Stimulated activated CD8-positive, alpha-beta memory T cell treated with anti-CD3 and anti-CD28 coated beads, Interleukin-4, amount 100 ng/mL, for 24 hours (primary cell): ENCODE data around the gene DPY30.
"Not testable (repeated sequence)": the region's sequence is repeated elsewhere in the genome, so short reads cannot be mapped to it uniquely, and the experiment has no call there.

Experiments
- DNase-seq: peaks from one replicate; pipeline ENCODE4 v3.0.0-alpha.2; 2020; ENCODE audit warnings: low read depth

Gene DPY30

DNA sequence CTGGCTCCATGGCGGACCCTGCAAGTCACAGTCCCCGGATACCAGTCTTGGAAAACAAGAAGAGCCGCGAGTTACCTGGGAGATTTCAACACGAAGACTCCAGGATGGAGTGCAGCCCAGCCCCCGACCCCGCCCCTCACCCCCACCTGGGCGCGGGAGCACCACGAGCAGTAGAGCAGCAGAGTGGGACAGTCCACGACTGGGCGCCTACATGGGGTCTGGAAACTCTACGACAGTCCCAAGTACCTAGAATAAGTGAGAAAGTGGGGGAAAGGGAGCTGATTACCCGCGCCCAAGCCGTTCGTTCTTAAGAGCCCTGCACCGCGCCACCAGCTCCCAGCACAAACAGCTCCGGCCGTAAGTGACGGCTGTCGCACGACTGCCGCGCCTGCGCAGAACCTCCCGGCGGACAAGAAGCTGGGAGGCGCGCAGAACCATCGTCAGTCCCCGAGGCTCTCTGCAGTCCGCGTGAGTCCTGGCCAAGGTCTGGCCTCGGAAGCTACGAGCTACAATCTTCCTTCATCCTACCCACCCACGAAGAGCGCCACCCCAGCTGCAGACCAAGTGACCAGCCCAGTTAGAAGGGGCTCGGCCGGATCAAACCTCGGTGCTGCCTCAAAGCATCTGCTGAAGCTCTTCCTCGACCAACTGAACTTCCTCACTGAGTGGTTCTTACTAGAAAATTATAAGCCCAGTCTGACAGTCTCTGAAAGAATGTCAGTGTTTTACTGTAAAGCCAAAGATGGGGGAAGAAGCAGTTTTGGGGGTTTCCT, at the start of gene DPY30:
TSS of gene DPY30 (minus strand) at position 359 of the 773 bp plus-strand sequence. CDS start at position 10, 349 bp downstream.
- DNase-seq, result peak; percentile 87

DNA sequence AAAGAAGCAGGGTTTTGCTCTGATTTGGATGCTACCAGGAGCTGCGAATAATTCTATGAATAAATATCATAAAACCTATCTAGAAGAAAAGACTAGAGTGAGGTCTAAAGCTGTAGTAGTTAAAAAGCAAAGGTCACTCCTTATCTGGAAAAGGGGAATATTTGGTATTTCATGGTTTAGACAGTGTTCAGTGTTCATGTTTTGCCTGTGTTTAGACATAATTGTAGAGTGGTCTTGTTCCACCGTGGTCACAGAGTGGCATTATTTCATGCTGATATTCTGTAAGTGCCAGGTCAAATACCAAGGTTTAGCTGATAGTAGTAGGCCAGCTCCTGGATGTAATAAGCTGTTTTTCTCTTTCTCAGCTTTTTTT, 34.5 kb upstream of the DPY30 start:
- DNase-seq, result no peak

DNA sequence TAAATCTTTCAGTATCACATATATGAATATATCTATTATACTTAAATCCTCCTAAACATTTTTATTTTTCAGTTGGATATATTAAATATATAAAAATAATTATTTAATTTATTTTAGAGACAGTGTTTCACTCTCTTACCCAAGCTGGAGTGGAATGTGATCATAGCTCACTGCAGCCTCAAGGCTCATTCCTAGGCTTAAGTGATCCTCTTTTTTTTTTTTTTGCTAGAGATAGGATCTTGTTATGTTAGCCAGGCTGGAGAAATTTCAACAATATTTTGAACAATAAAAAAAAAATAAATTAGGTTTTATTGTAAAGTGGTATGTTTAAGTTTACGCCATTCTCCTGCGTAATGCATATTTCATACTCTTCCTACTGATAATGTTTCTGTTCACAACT, 27.9 kb upstream of the DPY30 start:
- DNase-seq, result no peak

DNA sequence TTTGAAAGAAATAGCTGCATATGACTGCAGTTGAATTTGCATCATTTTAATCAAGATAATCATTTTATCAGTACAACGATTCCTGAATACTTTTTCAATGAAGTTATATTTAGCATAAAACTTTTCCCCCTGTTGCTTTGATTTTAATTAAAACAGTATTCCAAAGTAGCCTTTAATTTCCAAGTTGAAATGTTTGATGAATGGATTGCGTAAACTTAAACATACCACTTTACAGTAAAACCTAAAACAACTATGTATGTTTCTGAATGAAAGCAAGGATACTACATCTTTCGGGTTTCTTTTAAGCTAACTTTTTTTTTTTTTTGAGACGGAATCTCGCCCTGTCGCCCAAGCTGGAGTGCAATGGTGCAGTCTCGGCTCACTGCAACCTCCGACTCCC, 25.1 kb upstream of the DPY30 start:
- no peak for DNase-seq

DNA sequence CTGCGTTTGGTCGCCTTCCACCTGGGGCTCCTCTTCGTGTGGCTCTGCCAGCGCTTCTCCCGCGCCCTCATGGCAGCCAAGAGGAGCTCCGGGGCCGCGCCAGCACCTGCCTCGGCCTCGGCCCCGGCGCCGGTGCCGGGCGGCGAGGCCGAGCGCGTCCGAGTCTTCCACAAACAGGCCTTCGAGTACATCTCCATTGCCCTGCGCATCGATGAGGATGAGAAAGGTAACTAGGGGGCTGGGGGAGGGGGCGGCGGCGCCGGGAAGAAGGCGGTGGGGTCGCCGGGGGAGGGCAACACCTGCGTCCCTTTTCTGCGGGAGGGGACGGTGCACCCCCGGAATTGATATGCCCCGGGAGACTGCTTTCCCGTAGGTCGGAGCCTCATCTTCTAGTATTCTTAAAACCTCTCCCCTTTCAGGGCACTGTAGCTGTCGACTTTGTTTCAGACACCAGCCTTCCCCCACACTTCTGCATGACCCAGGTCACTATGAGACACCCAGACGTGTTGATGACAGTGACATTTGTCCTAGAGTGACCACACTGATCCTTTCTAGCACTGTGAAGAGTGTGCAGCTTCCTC, 24.5 kb upstream of the DPY30 start:
- no peak for DNase-seq

DNA sequence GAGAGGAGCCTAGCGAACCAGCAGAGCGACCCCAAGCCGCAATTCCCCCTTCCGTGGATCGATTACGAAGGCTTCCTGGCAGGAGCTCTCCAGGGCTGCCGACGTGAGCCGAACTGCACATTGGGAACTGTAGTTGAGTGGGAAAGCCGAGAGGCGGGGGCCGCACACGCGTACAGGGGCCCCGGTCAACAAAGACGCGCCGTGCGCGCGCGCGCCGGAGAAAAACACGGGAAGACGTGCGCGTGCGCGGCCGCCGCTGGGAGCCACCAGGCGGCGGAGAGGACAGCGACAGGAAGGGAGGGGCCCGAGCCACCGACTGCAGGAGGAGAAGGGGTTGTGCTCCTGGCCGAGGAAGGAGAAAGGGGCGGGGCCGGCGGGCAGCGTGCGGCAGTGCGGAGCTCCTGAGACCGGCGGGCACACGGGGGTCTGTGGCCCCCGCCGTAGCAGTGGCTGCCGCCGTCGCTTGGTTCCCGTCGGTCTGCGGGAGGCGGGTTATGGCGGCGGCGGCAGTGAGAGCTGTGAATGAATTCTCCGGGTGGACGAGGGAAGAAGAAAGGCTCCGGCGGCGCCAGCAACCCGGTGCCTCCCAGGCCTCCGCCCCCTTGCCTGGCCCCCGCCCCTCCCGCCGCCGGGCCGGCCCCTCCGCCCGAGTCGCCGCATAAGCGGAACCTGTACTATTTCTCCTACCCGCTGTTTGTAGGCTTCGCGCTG, 23.9 kb upstream of the DPY30 start, which contains the start of gene SPAST:
TSS of gene SPAST (plus strand) at position 247 of the 711 bp plus-strand sequence. CDS start at position 523, 276 bp downstream.
- DNase-seq, result peak; percentile 97

DNA sequence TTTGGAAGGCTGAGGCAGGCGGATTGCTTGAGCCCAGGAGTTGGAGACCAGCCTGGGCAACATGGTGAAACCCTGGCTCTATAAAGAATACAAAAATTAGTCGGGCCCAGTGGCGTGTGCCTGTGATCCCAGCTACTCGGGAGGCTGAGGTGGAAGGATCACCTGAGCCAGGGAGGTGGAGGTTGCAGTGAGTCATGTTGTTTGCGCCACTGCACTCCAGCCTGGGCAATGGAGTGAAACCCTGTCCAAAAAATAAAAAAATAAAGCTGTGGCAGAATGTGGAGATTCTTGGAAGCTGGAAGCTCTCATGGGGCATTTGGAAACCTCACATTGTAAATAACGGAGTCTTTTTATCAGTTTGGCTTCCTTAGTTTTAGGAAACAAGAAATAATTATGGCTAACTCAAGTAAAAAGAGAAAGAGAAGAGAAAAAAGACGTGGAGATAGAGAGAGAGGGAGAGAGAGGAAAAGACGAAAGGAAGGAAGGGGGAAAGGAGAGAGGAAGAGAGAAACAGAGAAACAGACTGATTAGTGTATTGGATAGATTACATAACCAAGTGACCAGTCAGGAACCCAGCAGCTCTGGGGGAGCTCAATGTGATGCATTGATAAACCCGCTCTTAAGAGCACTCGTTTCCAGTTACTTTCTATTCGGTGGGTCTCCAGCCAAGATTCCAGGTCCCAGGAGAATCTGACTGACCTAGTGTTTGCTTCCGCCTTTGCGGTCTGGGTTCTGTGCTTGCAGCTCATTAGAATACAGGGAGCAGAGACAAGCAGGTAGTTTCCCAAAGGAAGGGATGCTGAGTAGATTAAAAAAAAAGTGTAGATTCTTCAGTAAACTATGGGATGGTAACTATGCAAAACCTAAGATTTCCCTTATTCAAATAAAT, 22.6 kb upstream of the DPY30 start:
- DNase-seq, result no peak

DNA sequence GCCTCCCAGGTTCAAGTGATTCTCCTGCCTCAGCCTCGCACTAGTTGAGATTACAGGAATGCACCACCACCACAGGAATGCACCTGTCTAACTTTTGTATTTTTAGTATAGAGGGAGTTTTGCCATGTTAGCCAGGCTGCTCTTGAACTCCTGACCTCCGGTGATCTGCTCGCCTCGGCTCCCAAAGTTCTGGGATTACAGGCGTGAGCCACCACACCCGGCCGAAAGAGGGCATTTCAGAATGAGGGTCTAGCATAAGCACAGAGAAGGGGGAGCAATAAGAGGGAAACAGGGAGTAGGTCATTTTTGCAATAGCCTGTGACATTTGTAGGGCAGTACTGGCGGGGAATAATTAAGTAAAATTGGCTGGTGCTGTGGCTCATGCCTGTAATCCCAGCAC, 21.8 kb upstream of the DPY30 start:
- no peak for DNase-seq

DNA sequence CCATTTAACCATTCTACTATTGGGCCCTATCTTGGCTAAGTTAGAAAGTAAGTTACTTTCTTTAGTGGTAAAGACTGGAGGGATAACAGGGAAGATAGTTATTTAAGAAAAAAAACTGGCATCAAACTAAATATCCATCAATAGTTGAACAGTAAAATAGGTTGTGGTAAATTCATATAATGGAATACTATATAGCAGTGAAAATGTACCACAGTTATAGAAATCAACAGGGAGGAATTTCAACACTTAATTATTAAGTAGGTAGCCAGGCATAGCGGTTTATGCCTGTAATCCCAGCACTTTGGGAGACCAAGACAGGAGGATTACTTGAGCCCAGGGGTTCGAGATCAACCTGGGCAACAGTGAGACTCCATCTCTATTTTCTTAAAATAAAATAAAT, 20.7 kb upstream of the DPY30 start:
- no peak for DNase-seq

DNA sequence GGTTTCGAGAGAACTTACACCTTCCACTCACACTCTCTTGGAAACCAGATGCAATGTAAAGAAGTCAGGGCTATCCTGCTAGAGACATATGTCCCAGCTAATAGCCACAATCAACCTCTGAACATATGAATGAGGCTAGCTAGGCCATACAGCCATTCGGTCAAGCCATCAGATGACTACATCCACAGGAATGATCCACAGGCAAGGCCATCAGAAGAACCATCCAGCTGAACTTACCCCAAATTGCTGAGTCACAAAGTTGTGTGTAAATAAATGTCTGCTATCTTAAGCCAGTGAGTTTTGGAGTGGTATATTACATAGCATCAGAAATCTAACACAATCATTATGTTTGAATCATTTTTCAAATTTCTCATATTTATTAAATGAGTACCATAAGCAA, 18.5 kb upstream of the DPY30 start:
- no peak for DNase-seq

DNA sequence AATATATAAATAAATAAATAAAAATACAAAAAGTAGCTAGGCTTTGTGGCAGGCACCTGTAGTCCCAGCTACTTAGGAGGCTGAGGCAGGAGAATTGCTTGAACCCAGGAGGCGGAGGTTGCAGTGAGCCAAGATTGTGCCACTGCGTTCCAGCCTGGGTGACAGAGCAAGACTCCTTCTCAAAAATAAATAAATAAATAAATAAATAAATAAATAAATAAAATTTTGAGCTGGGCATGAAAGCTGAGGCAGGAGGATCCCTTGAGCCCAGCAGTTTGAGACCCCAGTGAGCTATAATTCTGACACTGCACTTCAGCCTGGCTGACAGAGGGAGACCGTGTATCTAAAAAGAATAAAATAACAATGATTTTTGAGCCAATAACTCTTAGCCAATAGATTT, 15.0 kb upstream of the DPY30 start:
- DNase-seq, result not testable (repeated sequence)

DNA sequence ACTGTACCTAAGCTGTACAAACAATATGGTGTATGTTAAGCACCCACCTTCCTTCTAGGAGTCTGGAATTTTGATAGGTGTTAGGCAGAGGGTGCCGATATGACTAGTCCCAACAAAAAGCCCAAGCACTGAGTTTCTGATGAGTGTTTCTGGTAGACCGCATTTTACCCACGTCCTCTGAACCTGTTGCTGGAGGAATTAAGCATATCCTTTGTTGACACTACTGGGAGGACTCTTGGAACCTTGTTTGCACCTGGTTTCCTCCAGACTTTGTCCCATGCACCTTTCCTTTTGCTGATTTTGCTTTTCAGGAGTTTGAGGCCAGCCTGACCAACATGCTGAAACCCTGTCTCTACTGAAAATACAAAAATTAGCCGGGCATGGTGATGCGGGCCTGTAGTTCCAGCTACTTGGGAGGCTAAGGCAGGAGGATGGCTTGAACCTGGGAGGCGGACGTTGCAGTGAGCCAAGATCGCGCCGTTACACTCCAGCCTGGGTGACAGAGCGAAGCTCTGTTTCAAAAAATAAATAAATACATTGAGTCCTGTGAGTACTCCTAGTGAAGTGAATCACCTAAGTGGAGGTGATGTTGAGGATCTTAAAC, 12.3 kb upstream of the DPY30 start:
- DNase-seq, result no peak

DNA sequence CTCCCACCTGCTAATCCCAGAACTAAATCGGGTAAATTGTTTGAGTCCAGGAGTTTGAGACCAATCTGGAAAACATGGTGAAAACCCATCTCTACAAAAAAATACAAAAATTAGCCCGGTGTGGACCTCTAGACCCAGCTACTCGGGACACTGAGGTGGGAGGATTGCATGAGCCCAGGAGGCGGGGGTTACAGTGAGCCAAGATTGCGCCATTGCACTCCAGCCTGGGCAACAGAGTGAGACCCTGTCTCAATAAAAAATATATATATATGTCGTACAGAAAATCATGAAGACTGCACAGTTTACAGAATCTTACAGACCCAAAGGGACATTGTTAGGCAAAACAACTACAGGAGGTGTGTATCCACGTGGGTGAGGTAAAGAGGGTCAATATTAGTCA, 4.0 kb upstream of the DPY30 start:
- DNase-seq, result no peak

DNA sequence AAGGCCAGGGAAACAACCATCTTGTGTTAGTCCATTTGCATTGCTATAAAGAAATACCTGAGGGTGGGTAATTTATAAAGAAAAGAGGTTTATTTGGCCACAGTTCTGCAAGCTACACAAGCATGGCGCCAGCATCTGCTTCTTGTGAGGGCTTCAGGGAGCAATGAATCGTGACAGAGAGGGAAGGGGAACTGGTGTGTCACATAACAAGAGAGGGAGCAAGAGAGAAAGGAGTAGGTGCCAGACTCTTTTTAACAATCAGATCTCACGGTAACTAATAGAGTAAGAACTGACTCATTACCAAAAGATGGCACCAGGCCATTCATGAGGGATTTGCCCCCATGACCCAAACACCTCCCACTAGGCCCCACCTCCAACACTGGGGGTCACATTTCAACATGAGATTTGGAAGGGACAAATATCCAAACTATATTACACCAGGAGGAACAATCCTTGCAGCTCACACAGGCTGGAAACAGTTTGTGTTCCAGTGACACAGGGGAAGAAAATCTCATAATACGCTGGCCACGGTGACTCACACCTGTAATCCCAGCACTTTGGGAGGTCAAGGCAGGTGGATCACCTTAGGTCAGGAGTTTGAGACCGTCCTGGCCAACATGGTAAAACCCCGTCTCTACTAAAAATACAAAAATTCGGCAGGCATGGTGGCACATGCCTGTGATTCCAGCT, 5.3 kb downstream of the DPY30 start:
- not testable (repeated sequence) for DNase-seq

DNA sequence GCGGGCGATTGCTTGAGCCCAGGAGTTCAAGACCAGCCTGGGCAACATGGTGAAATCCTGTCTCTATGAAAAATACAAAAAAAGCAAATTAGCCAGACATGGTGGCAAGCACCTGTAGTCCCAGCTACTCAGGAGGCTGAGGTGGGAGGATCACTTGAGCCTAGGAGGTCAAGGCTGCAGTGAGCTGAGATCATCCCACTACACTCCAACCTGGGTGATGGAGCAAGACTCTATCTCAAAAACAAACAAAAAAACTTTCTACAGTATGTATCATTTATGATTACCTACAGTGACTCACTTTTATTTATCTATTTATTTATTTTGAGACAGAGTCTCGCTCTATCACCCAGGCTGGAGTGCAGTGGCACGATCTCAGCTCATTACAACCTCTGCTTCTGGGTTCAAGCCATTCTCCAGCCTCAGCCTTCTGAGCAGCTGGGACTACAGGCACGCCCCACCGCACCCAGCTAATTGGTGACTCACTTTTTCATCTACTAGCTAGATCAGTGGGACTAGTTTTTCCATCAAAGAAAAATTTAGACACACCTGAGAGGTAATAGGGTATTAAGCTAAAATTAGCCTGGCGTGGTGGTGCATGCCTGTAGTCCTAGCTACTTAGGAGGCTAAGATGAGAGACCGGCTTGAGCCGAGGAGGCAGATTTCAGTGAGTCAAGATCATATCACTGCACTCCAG, 20.7 kb downstream of the DPY30 start:
- DNase-seq, result not testable (repeated sequence)

DNA sequence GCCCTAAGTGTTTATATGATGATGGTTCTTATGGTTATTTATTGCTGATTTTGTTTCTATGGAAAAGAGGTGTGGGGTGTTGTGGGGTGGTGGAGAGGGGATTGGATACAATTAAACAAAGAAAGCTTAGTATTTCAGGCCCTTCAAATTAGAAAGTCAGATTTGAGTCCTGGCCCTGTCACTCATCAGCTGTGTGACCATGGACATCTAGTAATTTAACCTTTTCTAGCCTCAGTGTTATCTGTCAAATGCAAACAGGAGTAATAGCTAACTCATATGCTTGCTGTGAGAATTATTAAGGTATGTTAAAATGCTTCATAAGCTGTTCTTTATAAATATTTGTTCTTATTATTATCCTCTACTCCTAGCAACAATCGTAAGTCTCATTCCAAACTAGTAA, 26.7 kb downstream of the DPY30 start:
- no peak for DNase-seq

DNA sequence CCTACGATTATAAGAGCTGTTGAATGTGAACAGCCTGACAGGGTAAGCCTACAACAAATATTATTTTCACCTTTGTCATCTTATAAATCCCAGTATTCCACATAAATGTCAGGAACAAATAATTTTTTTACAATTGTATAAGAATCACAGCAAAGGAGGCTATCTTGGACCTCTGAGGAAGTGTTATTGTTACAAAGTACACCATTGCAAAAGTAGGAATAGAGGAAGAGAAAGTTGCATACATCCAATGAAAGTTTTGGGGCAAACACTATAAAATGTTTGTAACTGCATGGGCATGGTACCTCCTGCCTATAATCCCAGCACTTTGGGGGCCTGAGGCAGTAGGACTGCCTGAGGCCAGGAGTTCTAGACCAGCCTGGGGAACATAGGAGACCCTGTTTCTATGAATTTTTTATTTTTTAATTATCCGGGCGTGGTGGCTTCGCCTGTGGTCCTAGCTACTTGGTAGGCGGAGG, 28.1 kb downstream of the DPY30 start:
- DNase-seq, result no peak

DNA sequence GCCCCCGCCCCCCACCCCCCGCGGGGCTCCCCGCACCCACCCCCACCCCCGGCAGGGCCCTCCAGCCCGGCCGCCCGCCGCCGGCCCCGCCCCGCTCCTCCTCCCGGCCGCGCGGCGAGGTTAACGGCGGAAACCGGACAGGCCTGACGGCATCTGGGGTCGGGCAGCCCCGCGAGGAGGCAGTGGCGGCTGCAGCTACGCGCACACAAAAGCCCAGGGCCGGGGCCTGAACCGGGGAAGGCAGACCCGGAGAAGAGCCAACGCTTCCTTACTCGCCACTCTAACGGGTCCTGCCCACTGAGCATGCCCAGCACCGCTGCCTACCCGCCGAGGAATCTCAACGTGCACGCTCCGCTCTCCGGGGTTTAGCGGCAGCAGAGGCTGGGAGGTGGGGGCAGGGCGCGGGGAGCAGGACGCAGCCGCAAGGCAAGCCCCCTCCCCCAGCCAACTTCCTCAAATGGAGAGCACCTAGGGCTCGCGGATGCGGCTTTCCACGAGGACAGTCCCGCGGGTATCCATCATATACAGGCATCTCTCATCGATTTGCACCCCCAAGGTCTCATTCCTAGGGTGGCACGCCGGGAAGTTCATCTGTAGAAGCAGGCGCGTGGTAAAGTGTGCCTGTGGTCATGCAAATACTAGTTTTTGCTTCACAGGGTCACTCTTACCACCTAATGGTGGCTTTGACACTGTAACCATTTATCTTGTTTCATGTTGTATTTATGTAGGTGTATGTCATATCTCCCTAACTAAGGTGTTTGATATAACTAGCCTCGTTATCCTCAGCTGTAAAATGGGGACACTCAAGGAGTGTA, 28.7 kb downstream of the DPY30 start, which contains the start of gene MEMO1:
TSS of gene MEMO1 (minus strand) at position 339 of the 815 bp plus-strand sequence. CDS start 761 bp downstream, outside the sequence.
- peak; percentile 88 for DNase-seq

DNA sequence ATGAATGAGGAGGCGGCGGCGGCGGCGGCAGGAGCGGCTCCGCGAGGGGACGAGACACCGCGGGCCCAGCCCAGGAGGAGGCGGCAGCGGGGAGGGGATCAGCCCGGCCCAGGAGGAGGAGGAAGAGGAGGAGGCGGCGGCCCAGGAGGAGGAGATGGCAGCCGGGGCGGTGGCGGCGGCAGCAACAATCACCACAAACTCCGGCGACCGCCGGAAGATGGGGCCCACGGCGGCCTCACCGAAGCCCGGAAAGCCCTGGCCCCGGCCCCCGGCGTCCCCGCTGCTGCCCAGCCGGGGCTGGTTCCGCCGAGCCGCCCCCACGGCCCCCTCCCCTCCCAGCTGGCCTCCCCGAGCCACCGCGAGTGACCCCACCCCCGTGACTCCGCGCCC, 29.3 kb downstream of the DPY30 start:
- DNase-seq, result peak; percentile 54
